NCI-H1417 treated with DMSO at 0.1 percent for 48 hours (cell line): Measurements from ENCODE around the gene EPB41L4A.
"Not testable (repeated sequence)": the region's sequence is repeated elsewhere in the genome, so short reads cannot be mapped to it uniquely, and the experiment has no call there.

ENCODE experiments used
- DNase-seq: peaks from one replicate; lab custom pipeline; 2025; lab: John Stamatoyannopoulos, UW

Gene EPB41L4A

DNA sequence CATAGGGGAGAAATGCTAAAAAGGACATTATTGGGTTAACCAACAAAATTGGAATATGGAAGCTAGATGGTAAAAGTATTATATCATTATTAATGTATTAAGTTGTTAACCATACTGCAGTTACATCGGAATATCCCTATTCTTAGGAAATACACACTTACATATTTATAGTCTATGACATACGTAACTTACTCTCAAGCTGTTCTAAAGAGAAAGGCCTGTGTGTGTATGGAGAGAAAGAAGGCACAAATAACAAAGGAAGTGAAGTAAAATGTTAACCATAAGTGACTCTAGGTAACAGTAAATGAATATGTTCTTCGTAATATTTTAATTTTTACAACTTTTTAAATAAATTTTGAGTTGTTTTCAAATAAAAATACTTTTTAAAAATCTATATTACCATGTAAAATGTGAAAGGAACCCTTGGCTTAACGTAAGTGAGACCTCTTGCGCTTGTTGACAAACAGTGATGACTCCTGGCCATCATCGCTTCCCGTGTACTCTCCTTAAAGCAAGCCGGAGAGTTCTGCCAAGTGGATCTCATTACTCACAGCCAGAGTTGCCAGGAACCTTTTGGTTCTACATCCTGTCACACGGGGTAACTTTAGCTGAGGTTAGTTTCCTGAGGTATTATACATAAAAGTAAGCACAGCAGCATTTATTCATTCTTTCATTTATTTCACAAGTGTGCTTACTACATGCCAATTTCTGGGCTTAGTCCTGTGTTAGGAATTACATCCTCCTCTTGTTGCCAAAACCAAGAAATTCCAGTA is 165.4 kb downstream of the EPB41L4A start:
- DNase-seq = no peak

DNA sequence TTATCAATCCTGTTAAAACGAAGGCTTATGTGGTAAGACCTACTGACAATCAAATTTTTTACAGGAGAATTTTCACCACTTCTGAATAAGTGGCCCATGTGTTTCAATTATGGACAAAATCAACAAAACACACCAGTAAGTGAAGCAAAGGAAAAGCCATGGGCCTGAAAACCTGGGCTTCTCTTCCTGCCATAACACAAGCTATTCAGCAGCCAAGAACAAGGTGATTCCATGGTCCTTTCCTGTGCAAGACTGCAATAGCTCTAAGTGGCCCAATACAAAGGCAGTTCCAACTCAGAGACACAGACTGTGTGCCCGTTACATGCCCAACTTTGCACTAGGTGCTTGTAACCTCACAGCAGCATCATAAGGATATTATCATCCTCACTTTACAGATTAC is 168.5 kb downstream of the EPB41L4A start:
- no peak for DNase-seq

DNA sequence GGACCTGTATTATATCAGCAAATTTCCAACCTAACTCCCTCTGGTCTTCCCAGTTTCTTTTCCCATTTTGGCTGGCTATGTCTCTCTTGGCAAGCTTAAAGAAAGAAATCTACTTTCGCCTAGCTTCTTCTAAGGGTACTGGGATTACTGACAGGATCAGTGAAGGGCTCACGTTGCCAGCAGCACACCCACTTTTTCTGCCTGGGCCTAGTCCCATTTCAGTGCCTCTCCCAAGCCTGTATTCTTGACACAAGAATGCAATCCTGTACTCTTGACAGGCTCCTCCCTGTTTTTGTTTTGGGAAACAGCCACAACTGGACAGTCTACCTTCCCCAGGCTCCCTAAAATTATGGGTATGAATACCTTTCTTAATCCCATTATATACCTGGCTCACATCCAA is 170.5 kb downstream of the EPB41L4A start:
- no peak for DNase-seq

DNA sequence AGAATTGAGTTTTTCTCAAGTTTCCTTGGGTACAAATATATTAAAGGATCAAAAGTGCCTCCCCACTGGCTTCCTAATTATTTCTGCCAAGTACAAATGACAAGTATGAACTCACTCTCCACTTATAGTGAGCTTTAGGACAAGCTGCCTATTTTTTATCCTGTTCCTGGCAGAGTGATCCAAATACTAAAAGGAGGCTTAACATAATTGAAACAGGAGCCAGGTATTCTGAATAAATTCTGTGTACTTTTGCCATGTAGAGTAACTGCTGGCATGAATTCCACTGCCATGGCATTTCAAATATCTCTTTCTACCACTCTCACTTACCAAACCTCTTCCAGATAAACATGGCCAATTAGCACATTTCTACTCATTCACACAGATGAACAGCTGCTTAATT is 171.1 kb downstream of the EPB41L4A start:
- DNase-seq = no peak

DNA sequence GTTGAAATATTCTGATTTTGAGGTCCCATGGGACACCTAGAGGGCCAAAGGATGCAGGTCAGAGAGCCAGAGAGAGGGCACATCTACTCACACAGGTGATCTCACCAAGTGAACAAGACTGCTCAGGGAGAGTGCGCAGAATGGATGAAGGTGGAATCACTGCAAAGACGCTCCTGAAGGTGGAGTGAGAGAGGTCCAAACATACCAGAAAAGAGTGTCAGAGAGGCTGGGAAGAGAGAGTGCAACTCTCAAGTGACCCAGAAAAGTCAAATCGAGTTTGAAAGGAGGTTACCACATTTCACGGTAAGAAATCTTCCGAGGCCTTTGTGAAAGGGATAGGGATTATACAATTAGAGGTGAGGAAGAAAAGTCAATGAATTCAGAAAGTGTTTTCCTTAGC is 173.4 kb downstream of the EPB41L4A start:
- DNase-seq = no peak

DNA sequence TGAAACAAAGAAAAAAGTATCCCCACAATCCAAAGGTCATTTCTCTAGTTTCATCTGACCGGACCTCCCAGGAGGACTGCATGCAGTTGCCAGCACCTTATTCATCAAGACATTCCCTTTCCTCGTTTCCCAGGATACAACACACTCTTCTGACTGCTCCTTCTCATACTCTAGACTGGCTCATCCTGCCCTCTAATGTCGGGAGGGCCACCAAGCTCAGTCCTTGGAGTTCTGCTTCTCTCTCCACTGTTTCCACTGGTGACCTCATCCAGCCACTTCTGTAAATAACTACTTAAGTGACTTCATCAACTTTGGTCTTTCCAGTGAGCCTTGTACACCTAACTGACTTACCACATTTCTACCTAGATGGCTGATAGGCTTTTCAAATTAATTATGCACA is 179.1 kb downstream of the EPB41L4A start:
- DNase-seq = no peak

DNA sequence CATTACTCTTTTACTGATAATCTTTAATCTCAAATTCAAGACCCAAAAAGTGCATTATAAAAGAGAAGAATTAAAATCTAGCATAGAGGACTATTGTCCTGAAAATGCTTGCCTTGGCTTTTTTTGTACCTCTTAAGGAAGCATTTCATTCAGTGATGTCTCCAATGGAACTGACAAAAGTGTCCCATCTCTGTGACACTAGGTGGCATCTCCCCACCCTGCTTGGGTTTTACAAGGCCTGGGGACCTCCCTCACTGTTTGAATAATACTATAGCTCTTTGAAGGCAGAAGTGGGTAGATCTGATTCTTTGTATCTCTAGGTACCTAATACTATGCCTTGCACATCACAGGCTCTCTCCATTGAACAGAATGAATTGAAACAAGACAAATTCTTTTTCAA is 180.6 kb downstream of the EPB41L4A start:
- no peak for DNase-seq

DNA sequence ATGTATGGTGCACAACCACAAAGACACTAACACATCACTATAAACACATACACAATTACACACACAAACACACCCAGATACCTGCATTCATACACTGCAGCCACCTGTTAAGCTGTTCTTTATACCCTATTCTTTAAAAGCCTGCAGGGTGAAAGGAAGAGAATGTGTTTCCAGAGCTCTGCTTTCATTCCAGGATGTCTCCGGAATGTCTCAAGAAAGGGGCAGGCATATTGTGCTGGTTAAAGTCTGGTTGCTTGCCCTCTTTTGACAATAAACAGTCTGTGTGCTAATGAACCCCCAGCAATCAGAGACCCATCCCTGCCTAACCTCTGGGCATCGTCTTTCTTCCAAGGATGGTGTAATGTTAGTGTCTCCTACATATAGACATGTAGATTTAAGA is 181.6 kb downstream of the EPB41L4A start:
- DNase-seq = no peak

DNA sequence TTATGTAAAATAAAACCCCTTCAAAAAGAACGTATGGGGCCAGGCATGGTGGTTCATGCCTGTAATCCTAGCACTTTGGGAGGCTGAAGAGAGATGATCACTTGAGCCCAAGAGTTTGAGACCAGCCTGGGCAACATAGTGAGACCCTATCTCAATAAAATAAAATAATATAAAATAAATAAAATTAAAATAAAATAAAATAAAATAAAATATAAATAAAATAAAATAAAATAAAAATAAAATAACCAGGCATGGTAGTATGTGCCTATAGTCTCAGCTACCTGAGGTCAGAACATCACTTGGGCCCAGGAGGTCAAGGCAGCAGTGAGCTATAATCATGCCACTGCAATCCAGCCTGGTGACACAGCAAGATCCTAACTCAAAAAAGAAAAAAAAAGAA is 185.1 kb downstream of the EPB41L4A start:
- no peak for DNase-seq

DNA sequence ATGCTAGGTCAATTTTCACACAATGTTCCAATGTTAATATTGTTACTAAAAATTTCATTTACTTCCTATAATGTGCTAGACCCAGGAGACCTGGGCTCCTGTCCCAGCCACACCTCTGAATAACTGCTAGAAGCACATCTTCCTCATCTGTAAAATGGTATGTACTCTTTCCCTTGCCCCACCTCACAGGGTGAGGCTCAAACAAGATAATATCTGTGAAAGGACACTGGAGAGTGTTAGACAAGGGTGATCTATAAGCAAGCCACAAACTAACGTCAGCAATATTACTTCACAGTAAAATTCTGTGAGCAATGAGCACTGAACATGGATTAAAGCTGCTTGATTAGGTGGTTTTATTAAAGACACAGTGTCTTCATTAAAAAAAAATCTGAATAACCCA is 186.4 kb downstream of the EPB41L4A start:
- no peak for DNase-seq

DNA sequence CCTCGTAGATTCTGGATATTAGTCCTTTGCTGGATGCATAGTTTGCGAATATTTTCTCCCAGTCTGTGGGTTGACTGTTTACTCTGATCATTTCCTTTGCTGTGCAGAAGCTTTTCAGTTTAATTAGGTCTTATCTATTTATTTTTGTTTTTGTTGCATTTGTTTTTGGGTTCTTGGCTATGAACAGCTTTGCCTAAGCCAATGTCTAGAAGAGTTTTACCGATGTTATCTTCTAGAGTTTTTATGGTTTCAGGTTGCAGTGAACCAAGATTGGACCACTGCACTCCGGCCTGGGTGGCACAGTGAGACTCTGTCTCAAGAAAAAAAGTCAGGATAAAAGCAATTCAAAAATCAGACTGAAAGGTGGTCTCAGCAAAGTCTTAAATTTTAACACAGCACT is 188.5 kb downstream of the EPB41L4A start:
- no peak for DNase-seq

DNA sequence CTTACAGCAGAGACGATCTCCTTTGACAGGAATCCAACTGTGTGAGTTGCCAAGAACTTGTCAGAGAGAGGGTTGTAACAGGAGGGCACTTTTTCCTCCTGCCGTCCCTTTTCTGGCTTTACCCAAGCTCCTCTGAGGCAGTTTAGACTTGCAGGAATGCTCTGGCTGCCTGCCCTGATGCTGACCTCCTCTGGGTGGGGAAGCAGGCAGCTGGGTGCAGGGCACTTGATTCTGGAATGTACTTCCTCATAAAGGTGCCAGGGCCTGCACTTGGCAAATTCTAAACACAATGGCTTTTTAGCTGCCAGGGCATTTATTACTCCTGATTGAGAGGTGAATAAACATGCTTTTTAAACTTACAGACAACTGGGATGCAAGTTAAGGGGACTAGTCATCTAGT is 190.4 kb downstream of the EPB41L4A start:
- no peak for DNase-seq

DNA sequence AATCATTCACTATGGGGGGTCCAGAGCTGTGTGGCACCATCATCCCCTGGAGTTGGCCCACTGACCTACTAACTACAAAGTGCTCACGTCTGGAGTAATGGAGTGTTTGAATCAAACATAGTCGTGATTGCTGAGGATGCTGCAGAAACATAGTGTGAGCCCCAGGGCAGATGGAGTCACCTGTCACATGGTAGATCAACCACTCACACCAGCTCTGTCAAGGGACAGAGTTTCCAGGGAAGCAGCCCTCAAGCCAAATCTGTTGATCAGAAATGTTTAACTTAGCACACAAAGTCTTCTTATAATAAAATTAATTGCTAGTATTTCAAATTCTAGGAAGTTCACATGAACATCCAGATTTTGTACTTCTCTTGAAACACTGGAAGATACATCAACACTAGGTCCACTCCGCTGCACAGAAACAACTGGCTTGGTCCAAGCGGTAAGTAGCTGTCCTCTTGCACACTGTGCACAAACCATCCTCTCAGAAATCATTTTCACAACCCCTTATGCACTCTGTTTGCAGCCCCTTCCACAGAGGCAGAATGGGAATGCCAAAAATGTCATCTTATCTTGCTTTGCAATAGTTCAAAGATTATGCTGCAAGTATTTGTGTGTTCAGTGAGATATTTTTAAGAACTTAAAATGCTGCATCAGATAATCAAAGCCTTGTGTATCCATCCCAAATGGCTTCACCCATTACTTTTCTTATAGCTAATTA is 191.0 kb downstream of the EPB41L4A start:
- no peak for DNase-seq

DNA sequence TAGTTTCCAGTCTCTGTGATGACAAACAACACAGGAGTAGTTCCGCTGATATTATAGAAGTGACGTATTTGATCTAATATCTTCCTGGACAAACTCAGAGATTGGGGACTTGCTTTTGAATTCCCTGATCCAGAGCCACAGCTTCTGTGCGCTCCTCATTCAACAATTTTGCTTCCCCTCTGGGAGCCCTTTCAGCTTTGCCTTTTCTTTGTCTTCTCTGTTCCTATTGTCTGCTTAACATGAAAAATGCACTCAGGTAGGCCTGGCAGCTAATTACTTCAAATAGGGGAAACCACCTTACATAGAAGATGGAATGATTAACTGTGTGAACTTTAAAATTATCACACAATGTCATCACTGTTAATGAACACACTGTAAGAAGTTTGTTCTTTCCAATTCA is 192.9 kb downstream of the EPB41L4A start:
- no peak for DNase-seq

DNA sequence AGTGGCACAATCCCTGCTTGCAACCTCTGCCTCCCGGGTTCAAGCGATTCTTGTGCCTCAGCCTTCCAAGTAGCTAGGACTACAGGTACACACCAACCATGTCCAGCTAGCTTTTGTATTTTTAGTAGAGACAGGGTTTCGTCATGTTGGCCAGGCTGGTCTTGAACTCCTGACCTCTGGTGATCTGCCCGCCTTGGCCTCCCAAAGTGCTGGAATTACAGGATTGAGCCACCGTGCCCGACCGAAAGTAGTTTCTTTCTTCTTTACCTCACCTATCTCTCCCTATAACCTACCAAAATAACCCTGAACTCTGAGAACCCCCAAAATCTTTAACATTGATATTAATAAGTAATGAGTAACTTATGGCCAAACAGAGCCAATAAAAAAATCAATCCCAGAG is 196.1 kb downstream of the EPB41L4A start:
- not testable (repeated sequence) for DNase-seq

DNA sequence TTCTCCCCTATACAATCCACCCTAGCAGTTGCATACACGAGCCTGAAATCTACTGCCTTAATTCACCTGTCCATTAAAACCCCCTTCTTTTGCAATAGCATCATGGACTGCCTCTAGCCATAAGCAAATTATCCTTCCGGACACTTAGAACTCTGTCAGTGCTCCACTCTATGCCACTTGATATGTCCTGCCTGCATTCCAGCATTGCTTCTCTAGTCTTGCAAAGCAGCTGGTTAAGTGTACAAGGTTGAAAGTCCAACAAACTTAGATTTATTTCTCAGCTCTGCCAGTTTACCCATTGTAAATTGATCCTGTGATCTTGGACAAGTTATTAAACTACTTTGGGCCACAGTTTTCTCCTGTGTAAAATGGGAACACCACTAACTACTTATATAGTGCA is 197.9 kb downstream of the EPB41L4A start:
- no peak for DNase-seq

DNA sequence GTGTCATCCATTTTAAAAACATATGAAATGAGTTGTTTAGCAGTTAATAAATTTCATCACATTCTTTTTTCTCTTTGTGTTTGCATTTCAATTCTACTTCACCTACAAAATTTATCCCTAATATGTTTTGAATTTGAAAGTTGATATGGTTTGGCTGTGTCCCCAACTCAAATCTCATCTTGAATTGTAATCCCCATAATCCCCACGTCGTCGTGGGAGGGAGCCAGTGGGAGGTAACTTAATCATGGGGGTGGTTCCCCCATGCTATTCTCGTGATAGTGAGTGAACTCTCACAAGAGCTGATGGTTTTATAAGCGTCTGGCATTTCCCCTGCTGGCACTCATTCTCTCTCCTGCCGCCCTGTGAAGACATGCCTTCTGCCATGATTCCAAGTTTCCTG is 200.1 kb downstream of the EPB41L4A start:
- no peak for DNase-seq

DNA sequence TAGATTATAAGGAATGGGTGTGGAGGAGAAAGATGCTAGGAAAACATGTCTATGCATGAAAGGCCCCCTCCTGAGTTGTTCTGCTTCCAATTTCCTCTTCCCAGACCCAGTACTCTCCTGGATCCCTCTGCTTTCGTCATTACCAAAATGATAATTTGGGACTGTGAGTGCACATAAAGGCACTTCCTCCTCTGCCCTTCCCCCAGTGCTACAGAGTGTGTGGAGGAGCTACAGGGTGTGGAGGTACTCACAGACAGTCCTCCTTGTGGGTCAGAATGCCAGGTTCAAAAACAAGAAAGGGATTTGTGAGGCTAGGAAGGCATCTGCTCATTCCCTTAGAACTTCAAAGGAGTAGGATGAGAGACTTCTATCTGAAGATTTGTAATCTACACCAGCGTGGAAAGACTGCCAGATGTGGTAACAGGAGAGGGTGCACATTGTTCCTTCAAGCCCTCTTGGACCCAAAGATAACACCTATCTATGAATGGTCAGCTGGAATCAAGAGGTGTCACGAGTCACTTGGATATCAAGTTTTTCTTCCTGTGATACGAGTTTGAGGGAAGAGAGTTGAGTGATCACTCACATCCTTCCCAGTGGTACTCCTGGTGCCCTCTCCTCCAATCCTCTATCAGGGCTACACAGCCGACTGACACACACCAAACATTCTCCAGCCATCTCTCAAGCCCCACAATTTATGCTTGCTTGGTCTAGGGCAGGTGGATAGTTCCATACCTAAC is 201.1 kb downstream of the EPB41L4A start:
- DNase-seq = no peak

DNA sequence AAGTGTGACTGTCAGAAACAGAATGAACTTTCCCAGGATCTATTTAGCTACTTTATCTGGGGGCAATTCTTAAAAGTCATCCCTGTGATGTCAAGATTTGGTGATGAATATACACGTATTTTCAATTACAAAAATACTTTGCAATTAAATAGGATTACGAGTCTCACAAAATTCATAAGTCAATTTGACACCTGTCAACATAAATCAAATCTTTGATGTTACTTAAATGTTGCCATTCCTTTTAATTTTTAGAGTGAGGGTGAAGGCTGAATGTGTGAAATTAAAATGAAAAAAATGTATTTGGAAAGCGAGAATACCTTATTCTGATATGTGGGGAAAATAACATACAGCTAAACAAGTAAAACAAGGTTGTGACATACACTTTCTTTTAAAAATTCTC is 202.9 kb downstream of the EPB41L4A start:
- no peak for DNase-seq

DNA sequence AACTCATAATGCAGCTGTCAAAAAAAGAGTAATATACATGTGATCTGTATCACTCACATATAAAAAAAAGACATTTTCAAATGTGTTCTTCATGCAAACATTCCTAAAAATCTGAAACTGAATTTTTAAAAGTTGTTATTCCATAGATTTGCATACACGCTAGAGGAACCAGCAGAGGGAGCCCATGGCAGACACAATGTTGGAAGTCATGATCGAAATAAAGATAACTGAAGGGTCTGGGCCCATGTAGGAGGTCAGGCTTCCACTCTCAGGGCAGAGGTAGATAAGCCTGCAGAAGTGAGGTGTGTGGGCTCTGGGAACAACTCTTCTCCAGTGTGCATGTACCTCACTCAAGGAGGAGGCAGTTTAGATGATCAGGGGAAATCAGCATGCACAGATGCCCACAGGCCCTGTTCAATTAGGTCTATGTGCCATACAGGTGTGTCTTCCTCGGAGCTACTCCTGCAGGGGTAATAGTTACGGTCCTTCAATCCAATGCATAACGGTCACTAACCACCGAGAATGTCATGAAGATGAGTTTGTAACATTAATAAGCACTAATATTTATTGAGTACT is 208.6 kb downstream of the EPB41L4A start:
- DNase-seq = no peak

DNA sequence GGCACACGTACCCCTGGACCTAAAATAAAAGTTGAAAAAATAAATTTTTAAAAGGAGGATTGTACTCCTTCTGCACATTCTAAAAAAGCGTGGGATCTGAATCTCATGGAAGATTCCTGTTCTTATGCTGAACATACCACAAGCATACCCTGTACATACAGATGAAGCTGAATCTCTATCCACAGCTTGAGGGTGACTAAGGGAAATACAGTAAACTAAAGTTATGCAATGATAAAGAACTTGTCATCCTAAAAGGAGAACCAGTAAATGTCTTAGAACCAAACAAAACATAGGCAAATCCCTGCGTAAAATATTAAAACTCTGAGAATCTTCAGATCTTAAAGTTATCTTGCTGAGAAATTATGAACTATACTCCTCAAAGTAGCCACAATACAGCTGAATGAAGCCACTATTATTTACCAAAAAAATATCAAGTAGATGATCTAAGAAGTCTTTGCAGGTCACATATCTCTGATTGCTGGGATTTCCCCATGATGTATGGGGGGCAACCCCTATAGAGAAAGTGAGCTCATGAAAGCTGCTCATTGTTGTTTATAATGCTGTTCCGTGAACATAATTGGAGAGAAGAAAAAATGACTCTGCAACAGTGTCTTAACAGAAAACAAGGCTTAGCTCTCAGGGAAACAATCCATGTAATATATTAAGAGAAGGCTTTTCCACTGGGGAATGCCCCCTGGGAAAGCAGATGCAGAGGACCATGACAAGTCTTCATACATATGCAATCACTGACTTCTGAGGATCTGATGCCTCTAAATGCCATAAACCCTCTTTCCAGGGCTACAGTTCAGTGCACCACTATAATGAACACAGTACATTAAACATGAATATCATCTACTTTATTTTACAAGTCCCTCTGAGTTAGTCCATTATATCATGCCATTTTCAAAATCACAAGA is 210.1 kb downstream of the EPB41L4A start:
- no peak for DNase-seq

DNA sequence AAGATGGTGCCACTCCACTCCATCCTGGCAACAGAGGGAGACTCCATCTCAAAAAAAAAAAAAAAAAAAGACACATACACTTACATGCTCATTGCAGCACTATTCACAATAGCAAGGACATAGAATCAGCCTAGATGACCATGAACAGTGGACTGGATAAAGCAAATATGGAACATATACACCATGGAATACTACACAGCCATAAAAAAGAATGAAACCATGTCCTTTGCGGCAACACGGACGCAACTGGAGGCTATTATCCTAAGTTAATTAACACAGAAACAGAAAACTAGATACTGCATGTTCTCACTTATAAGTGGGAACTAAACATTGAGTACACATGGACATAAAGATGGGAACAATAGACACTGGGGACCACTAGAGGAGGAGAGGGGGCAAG is 210.9 kb downstream of the EPB41L4A start:
- not testable (repeated sequence) for DNase-seq
